HG02642 (cell line): ENCODE measurements around the gene SRSF12.
"Not testable (repeated sequence)": the region's sequence is repeated elsewhere in the genome, so short reads cannot be mapped to it uniquely, and the experiment has no call there.

Source experiments
- ATAC-seq: cut with Tn5 transposase; IDR thresholded peaks from one replicate; pipeline ENCODE4 v1.9.1; 2021; ENCODE audit warnings: mild to moderate bottlenecking; ENCODE audit not compliant: unreplicated experiment, poor library complexity

Gene SRSF12

DNA sequence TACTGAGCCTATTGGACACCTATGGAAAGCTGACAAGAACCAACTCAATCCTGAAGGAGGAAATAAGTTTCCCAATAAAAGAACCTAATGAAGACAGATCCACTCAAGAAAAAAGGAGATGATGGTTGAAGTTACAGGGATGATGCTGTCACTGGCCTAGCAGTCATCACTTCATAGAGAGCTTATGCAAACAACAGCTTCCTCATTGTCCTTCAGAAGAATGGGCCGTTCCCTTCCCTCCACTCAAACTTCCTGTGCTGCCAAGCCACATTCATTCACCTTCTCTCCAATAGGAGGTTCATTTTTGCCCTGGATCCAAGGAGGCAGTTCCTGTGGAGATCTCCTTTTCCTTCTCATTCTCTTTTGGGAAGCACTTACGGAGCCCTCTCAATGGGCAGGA, 14.2 kb upstream of the SRSF12 start:
- ATAC-seq: no peak

DNA sequence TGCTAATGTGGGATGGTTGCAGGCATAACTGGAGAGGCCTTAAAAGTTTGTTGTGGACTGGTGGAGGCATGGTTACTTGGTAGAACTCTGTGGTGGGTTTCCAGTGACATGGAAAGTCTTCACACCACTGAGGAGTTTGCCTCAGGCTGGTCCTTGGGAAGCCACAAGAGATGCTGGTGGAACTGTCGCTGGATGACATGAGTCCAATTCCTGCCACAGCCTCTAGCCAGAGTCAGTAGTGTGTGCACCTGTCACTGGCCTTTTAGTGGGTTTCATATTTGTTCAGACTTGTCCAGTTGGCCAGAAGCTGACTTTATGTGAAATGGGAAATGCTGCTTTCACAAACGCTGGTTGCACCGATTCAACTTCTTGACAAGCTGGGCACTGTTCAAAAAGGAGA, 13.7 kb upstream of the SRSF12 start:
- no peak for ATAC-seq

DNA sequence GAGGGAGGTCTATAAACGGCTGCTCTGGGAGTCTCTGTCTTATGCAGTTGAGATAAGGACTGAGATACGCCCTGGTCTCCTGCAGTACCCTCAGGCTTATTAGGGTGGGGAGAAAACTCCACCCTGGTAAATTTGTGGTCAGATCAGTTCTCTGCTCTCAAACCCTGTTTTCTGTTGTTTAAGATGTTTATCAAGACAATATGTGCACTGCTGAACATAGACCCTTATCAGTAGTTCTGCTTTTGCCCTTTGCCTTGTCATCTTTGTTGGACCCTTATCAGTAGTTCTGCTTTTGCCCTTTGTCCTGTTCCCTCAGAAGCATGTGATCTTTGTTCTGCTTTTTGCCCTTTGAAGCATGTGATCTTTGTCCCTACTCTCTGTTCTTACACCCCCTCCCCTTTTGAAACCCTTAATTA, 10.4 kb upstream of the SRSF12 start:
- not testable (repeated sequence) for ATAC-seq

DNA sequence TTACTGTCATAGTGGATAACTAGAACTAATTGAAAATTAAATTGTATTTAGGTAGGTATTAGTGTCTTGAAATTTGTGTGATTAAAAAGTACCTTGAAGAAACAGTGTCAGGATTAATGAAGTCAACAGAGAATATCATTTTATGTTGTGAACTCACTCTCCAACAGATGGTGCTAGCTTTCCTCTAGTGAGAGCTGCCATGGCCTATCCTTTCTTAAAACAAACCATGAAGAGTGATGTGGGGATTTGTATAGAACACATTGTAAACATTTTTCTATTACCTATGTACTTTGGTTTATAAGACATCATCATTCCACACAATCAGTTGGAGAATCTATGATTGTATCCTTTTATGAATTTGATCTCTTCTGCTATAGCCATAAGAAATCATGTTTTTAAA, 4.8 kb upstream of the SRSF12 start:
- ATAC-seq: no peak

DNA sequence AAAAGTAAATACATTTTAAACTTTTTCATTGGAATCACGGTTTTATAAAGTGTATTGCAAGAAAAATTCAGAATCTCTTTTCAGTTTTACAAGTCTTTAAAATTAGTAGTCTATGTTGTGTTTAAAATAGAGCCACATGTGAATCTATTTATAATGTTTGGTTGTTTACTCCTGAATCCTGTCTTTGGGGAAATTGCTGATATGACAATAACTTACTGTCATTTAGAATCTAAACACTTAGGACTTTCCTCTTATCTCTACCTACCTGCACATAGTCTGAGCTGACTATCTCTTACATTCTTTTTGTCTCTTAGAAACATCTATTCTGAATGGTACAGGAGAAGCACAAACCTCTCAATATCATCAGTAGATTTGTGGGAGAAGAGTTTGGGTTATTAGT, 4.1 kb upstream of the SRSF12 start:
- ATAC-seq: no peak

DNA sequence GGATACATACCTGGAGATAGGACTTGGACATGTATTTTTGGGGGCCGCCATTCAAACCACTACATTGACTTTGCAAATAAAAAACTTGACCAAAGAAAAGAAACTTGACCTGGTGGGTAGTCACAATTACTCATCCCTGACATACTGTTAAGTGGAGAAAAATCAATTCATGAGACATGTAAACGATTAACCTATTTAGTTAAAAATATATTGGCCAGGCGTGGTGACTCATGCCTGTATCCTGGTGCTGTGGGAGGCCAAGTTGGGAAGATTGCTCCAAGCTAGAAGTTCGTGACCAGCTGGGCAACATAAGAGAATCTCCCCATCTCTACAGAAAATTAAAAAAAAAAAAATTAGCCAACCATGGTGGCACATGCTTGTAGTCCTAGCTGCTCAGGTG, 2.5 kb upstream of the SRSF12 start:
- ATAC-seq: no peak

DNA sequence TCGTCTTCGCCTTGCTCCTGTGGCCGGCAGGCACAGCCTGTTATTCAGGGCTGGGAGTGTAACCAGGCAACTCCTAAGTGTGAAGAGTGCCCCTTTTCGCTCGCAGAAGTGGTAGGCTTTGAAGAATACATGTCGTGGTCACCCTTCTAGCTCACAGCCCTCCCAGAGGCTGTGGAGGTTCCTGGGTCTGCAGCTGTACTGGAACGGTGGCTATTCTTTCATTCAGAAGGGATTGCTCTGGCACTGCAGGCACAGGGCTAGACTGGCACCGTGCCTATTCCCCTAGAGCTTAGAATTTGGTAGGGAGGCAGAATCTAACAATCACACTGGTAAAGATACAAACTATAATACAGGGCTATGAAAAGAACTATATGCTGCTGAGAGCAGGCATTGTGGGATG, 1.1 kb upstream of the SRSF12 start:
- ATAC-seq: no peak

DNA sequence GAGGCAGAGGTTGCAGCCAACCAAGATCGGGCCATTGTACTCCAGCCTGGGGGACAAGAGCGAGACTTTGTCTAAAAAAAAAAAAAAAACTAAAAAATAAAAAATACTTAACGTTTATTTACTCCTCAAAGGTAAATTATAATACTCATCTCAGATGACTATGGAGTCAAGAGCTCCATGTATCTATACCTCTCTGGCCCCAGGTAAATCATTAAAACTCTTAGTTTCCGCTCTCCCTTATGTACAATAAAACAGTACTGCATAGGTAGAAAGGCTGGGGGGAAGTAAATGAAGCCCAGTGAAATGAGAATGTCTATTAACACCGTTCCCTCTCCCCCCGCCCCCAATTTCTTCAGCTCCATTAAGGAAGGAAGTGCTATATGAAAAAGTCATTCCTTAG, 1.2 kb downstream of the SRSF12 start:
- no peak for ATAC-seq

DNA sequence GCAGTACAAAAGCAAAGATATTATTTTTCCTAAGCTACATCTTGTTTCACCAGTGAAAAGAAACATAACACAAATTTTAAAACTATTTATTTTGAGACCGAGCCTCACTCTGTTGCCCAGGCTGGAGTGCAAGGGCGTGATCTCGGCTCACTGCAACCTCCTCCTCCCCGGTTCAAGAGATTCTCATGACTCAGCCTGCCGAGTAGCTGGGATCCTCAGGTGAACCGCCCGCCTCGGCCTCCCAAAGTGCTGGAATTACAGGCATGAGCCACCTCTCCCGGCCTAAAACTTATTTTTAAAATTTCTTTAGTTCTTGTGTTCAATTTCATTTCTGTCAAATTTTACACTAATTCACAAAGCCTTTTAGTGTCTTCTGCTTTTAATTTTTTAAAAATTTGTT, 5.9 kb downstream of the SRSF12 start:
- no peak for ATAC-seq

DNA sequence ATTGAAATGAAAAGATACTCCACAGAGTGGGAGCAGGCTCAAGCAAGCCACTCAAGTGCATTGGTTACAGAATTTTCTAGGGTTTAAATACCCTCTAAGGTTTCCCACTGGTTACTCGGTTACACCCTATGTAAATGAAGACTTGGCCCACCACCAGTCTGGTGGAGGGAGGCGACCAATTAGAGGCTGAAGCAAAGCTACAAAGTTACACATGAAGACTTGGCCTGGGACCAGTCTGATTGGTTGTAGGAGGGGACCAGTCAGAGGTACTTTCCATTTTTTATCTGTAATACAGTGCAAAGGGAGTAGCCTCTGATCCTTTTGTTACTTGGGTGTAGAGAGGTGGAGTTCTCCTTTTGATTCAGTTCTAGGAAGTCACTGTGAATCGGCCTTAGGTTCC, 7.6 kb downstream of the SRSF12 start:
- ATAC-seq: no peak

DNA sequence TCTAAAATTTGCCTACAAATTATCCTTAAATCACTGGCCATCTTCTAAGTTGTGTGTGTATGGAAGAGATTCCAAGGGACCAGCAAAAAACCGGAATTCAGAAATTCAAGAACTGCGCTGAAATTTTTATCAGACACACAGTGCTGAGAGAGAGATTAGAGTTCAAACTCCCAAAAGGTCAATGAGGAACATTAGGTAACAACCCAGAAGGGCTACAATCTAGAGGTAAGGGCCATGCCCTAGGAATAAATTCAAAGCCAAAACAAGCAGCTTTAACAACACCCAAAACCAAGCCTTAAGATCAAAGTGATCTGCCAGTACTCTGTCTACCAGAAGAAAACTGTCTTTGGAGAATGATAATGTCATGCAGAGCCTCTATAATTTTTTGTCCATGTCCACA, 17.8 kb downstream of the SRSF12 start:
- ATAC-seq: no peak

DNA sequence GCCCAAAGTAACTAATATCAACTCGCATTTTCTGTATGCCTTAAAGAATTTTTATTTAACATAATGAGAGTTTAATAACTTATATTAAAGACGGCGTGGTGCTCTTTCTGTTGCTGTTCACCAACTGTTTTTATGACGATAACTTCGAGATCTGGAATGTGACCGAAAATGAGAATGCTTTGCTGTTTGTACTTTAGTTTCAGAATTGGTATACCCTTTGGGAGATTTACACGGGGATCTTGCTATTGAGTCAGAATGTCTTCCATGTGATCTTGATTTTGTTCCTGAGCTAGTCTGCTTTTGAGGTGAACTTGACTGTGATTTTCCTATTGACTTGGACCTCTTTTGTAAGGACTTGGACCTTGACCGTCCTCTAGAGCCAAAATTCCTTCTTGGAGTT, 19.4 kb downstream of the SRSF12 start:
- no peak for ATAC-seq

DNA sequence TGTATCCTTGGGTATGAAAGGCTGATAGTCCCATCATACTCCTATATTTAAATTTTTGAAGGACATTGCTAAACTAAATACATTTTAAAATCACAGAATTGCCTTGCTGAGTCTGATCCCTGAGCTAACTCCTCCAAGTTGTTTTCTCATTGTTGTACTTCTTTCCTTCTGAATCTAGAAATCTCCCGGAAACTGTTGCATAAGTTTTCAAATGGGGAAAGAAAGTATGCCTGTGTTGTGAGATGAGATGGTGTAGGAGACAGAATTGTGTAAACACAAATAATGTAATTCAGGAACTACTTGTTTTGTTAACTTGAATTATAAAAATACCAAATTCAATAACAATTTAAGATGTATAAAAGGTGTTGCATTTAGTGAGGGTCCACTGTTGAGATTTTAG, 30.0 kb downstream of the SRSF12 start:
- ATAC-seq: no peak

DNA sequence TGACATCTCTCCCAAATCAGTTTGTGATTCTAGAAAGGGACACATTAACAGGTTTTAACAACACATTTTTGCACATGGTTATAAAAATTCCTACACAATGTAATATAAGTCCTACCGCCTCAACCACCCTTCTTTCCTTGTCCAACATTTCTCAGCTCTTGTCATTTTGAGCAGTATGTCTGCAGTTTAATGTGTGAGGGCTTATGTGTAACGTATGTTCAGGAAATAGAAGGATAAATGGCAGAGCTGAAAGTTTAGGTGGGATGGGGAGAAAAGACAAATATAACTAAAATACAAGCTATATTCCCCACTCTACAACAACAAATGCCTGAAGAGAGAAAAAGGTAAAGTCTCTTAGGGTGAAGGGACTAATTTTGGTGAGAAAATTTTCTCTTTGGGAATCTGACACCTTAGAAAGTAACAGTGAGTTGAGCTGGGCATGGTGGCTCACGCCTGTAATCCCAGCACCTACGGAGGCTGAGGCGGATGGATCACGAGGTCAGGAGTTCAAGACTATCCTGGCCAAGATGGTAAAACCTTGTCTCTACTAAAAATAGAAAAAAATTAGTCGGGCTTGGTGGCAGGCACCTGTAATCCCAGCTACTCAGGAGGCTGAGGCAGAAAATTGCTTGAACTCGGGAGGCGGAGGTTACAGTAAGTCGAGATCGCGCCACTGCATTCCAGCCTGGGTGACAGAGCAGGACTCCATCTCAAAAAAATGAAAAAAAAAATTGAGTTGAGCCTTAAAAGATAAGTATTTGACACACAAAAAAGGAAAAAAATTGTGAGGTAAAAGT, 32.3 kb downstream of the SRSF12 start:
- no peak for ATAC-seq

DNA sequence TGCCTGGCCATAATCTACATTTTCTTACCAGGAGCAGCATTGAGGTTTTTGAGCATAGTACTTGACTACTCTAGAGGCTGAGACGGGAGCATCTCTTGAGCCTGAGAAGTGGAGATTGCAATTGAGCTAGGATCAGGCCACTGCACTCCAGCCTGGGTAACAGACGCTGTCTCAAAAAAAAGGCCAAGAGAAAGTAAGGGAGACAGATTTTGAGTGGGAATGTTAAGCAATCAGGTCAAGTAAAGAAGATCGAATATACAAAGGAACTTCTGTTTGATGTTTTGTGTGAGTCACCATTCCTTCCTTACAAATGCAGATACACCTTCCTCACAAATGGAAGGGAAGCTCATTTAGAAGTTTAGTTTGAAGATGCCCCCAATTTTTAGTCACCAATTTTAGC, 32.9 kb downstream of the SRSF12 start:
- no peak for ATAC-seq

DNA sequence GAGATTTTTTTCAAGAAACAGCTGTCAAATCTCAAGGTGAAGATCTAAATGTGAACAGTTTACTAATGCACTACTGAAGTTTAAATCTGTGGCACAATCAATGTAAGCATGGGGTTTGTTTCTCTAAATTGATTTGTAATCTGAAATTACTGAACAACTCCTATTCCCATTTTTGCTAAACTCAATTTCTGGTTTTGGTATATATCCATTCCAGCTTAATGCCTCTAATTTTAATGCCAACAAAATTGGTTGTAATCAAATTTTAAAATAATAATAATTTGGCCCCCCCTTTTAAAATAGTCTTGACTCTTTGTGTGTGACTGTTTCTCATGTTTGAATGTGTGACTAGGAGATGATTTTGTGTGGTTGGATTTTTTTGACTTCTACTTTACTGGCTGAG, 33.3 kb downstream of the SRSF12 start:
- no peak for ATAC-seq

DNA sequence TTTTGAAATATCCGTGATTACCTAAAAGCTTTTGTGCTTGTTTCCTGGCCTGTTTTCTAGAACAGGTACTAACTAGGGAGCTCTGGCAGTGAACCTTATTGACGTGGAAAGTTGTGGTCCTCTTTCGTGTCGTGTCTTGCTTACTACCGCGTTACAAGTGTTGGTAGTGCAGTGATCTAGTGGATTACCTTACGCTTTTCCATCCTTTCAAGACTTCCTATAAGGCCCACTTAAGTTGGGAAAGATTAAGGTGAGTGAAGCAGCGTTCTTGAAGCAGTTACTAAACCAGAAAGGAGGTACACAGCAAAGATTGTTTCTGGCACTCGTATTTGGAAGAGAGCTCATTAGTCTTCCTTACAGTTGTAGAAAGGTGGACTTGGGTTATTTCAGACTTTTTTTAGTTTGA, 35.4 kb downstream of the SRSF12 start:
- no peak for ATAC-seq

DNA sequence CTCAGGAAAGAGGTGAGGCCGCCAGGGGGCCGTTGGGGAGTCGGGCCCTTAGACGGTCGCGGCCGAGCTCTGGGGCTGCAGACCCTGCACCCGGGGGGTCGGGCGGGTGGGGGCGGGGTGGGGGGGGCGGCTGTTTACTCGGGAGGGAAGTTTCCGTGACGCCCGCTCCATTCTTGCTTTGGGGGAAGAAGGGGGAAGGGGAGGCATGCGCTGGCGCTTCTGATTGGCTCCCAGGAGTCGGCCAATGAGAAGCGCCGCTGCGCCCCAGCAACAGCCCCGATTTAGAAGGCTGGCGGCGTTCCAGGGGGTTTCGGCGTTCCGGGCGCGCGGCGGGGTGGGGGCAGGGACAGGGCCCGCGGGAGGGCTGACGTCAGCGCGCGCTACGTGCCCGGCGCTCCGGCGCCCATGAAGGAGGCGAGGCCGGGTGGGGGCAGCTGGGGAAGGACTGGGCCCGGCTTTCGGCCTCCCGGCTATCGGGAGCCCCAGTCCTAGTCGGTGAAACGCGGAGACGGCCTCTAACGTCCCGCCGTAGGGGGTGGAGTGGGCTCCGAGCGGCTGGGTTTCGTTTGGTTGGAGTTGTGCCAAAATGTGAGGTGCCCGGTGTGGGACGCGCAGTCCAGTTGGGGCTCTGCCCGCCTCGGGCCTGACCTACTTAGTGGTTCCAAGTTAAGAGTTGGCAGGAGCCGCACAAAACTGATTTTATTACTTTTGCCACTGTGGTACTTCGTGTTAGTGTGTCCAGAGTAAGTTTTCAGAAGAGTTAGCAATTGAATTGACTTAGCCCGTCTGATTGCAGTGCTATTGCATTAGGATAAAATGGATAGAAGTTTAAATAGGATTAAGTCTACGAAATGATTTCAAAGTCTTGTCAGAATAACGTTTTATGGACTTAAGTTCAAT, 36.2 kb downstream of the SRSF12 start:
- ATAC-seq: peak; percentile 62

DNA sequence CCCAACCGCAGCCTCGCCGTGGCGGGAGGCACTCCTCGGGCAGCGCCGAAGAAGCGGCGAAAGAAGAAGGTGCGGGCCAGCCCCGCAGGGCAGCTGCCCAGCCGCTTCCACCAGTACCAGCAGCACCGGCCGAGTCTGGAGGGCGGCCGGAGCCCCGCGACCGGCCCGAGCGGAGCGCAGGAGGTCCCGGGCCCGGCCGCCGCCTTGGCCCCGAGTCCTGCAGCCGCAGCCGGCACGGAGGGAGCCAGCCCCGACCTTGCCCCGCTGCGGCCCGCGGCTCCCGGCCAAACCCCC, 36.8 kb downstream of the SRSF12 start:
- ATAC-seq: peak; percentile 20

DNA sequence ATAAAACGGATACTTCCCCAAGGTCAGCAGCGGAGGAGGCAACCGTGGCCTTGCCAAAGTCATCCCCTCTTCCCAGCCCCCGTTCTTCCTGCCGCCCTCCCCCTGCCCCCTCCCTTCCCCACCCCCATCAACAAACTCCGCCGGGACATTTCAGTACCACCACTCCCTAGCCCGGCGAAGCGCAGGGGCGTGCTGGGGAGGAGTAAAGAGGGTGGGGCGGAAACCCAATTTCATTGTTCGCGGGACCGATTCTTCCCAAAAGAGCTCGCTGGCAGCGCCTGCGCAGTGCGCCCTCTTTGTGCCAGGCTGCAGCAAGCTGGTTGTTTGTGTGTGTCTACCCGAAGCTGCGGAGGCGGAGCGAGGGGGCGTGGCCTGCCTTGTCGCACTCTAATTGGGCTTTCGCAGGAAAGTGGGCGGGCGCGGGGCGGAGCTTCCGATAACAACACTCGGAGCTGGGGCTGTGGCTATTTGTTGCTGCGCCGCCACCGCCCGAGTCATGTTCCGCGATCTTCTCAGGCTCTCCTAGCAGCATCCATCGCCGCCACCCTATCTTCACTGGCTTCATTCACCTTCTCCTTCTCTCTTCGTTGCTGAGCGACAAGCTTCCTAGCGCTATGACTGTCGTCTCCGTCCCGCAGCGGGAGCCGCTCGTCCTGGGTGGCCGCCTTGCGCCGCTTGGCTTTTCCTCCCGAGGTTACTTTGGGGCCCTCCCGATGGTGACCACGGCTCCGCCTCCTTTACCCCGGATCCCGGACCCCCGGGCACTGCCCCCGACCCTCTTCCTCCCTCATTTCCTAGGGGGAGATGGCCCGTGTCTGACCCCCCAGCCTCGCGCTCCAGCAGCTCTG, 37.4 kb downstream of the SRSF12 start, which contains the start of gene PNRC1:
TSS of gene PNRC1 (plus strand) at position 471 of the 848 bp plus-strand sequence. CDS start at position 615, 144 bp downstream.
- peak; percentile 78 for ATAC-seq
